ENCODE data around the gene MEX3D. TPM values are rescaled to one million over a fixed set of nuclear protein-coding genes. Genes with fewer than 3 reads are reported as not detected.
"Not testable (repeated sequence)": the region's sequence is repeated elsewhere in the genome, so short reads cannot be mapped to it uniquely, and the experiment has no call there.

MEX3D gene
- total and polyA plus RNA-seq, 5 donors: 4.4 to 12.4 (median 11.0) TPM

DNA sequence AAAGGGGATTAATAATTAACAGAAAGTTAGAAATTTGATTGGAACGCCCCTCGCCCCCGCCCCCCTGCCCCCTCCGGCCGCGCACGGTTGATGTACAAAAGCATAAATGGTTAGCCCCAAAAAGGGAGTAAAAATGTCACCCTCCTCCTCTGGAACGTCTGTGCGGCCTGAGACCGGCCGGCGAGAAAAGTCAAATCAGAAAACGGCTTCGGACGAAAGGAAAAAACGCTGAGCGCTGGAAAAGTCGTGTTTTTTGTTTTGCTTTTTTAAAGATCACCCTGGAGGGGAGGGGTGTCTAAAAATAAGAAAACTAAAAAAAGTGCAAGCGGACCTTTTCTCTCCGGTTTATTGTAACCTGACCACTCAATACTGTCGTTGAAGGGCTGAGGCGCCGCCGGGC is 13.2 kb downstream of the MEX3D start:
- Histone ChIP-seq H3K27me3 (ENCODE audit: control insufficient read depth, insufficient read depth) (no peaks in the 10 kb centered on the region), H3K27ac (ENCODE audit: low read length) (no peak overlapping the region), H3K4me3 (ENCODE audit: low read length) (no peak overlapping the region), H3K9me3 (ENCODE audit: control insufficient read depth, low read length) (no peaks in the 10 kb centered on the region), H3K4me1 (ENCODE audit: control insufficient read depth, insufficient read depth, low read length) (no peaks in the 10 kb centered on the region)
- intact Hi-C loops (cut with DNase I): loop anchor here in 1 of 4 donors (5.0 kb wide), 1 partner anchor 117 kb away; no protein-coding TSS in a partner anchor
- ATAC-seq: no peak
- 93% methylated on average over 24 of the region's 24 CpGs for WGBS
- no peak for DNase-seq

DNA sequence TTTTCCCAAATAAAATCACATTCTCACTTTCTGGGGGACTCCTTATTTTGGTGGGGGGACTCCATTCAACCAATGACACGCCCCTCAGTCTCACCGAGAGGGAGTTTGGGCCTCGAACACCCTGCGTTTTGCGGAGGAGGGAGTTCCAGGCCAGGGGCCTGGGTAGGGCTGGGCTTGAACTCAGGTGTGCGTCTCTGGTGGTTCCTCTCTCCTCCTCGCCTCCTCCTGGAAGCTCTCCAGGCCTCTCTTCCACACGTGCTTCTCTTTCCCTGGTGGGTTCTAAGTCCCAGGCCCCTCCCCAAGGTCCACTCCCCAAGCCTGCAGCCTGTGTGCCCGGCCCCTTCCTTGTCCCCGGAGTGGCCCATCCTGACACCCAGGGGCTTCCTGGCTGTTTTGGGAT is 14.7 kb downstream of the MEX3D start:
- ATAC-seq: no peak
- Histone ChIP-seq H3K9me3 (ENCODE audit: control insufficient read depth, low read length) (no peaks in the 10 kb centered on the region), H3K4me3 (ENCODE audit: low read length) (no peak overlapping the region), H3K27ac (ENCODE audit: low read length) (no peak overlapping the region), H3K4me1 (ENCODE audit: control insufficient read depth, insufficient read depth, low read length) (no peaks in the 10 kb centered on the region), H3K27me3 (ENCODE audit: control insufficient read depth, insufficient read depth) (no peaks in the 10 kb centered on the region)
- 81% methylated on average over 10 of the region's 10 CpGs for WGBS
- DNase-seq: peak in 1 of 3 donors; percentile 35
- intact Hi-C loops (cut with DNase I): loop anchor here in 1 of 4 donors (5.0 kb wide), 1 partner anchor 119 kb away; no protein-coding TSS in a partner anchor

DNA sequence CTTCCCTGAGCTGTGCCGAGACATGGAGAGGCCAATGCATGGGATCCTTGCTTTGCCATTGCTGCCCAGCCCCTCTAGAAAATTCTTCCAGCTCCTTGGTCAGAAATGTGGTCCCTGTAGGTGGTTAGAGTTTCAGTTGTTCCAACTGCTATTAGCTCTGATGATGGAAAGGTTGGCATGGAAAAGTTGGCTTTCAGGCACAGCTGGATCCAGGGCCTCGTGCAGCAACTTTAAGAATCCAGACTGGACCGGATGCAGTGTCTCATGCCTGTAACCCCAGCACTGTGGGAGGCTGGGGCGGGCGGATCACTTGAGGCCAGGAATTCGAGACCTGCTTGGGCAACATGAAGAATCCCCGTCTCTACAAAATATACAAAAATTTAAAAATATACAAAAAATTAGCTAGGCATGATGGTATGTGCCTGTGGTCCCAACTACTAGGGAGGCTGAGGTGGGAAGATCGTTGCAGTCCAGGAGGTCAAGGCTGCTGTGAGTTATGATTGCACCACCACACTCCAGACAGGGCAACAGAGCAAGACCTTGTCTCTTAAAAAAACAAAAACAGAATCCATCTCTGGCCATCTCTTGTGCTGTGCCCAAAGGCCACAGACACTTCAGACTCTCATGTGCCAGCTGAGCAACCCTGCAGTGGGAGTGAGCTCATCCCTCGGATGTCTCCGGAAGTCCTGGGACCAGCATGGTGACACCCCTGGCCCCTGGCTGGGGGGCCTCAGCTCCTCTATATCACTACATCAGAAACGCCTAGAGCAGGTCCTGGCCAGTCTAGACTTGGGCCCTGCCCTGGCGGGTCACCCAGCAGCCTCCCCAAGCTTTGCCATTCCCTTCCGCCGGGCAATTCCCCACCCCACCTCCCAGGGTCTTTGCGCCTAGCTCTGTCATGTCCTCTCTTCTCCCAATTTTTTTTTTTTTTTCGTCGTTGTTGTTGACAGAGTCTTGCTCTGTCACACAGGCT is 16.8 kb downstream of the MEX3D start:
- 85% methylated on average over 17 of the region's 17 CpGs for WGBS
- ATAC-seq: no peak
- intact Hi-C loops (cut with DNase I): loop anchor here in 1 of 4 donors (5.0 kb wide), 1 partner anchor 121 kb away; no protein-coding TSS in a partner anchor

GRCh38 chr19:1549332-1549945 is 18.7 kb downstream of the MEX3D start:
- no peaks in the 10 kb centered on the region for H3K27me3 ChIP-seq (ENCODE audit: control insufficient read depth, insufficient read depth)
- no peaks in the 10 kb centered on the region for H3K4me1 ChIP-seq (ENCODE audit: control insufficient read depth, insufficient read depth, low read length)
- intact Hi-C loops (cut with DNase I): loop anchor here (5.0 to 10.0 kb wide), 2 partner anchors 123 to 215 kb away; no protein-coding TSS in a partner anchor
- WGBS: 83% methylated on average over 4 of the region's 4 CpGs
- no peak for DNase-seq
- H3K27ac ChIP-seq (ENCODE audit: low read length): no peak overlapping the region
- no peaks in the 10 kb centered on the region for H3K9me3 ChIP-seq (ENCODE audit: control insufficient read depth, low read length)
- no peak for ATAC-seq
- H3K4me3 ChIP-seq (ENCODE audit: low read length): no peak overlapping the region

More for the DNA sequence above, 16.8 kb downstream of the MEX3D start:
- Histone ChIP-seq H3K4me1 (ENCODE audit: control insufficient read depth, insufficient read depth, low read length) (no peaks in the 10 kb centered on the region), H3K9me3 (ENCODE audit: control insufficient read depth, low read length) (no peaks in the 10 kb centered on the region), H3K27ac (ENCODE audit: low read length) (no peak overlapping the region), H3K27me3 (ENCODE audit: control insufficient read depth, insufficient read depth) (no peaks in the 10 kb centered on the region), H3K4me3 (ENCODE audit: low read length) (no peak overlapping the region)
- no peak for DNase-seq

DNA sequence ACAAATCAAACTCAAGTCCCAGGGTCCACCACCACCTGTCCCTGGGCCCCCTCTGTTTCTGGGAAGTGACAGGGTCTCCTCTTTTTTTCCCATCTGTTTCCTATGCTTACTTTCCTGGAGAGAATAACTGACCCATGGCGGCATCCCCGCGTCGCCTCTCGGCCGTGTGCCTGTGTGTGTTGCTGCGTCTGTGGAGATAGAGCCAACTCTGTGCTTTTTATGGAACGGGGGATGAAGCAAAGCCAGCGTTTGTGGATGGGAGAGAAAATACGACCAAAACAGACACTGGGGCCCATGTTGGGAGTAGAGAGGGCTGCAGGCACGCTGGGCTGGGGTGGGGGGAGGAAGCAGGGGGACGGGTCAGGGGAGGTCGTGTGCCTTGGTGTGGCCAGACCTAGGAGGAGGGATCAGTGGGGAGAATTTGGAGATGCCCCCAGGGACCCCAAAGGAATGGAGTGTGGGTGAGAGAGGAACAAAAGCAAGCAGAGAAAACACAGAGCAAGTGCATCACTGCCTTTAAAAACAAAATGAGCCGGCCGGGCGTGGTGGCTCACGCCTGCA is 27.7 kb downstream of the MEX3D start:
- H3K4me1 ChIP-seq (ENCODE audit: control insufficient read depth, insufficient read depth, low read length): no peaks in the 10 kb centered on the region
- 23% methylated on average over 17 of the region's 17 CpGs for WGBS
- H3K27me3 ChIP-seq (ENCODE audit: control insufficient read depth, insufficient read depth): no peaks in the 10 kb centered on the region
- peak overlapping the region; percentile 42 for H3K27ac ChIP-seq (ENCODE audit: low read length)
- intact Hi-C loops (cut with DNase I): loop anchor here in 3 of 4 donors (10.0 kb wide), 1 partner anchor 224 kb away; no protein-coding TSS in a partner anchor
- H3K4me3 ChIP-seq (ENCODE audit: low read length): no peak overlapping the region
- ATAC-seq (peak; percentile 57 to 76), DNase-seq (peak in 2 of 3 donors; percentile 71 to 74)
- no peaks in the 10 kb centered on the region for H3K9me3 ChIP-seq (ENCODE audit: control insufficient read depth, low read length)

- ATAC-seq; H3K9me3 ChIP-seq (ENCODE audit: control insufficient read depth, low read length); H3K27me3 ChIP-seq (ENCODE audit: control insufficient read depth, insufficient read depth); DNase-seq; H3K27ac ChIP-seq (ENCODE audit: low read length); H3K4me1 ChIP-seq (ENCODE audit: control insufficient read depth, insufficient read depth, low read length); H3K4me3 ChIP-seq (ENCODE audit: low read length): not testable (repeated sequence)
- intact Hi-C loops (cut with DNase I): loop anchor here (2.0 to 10.0 kb wide), 2 partner anchors 225 kb away; no protein-coding TSS in a partner anchor
- 85% methylated on average over 11 of the region's 11 CpGs for WGBS
Measured at GRCh38 chr19:1539749-1540148, 28.4 kb downstream of the MEX3D start.

GRCh38 chr19:1538978-1539377 is 29.1 kb downstream of the MEX3D start:
- Histone ChIP-seq H3K27me3 (ENCODE audit: control insufficient read depth, insufficient read depth) (no peaks in the 10 kb centered on the region), H3K27ac (ENCODE audit: low read length) (no peak overlapping the region), H3K4me1 (ENCODE audit: control insufficient read depth, insufficient read depth, low read length) (no peaks in the 10 kb centered on the region), H3K4me3 (ENCODE audit: low read length) (no peak overlapping the region), H3K9me3 (ENCODE audit: control insufficient read depth, low read length) (no peaks in the 10 kb centered on the region)
- intact Hi-C loops (cut with DNase I): loop anchor here in 1 of 4 donors (2.0 kb wide), 1 partner anchor 226 kb away; no protein-coding TSS in a partner anchor
- no peak for DNase-seq
- 25% methylated on average over 15 of the region's 15 CpGs for WGBS
- peak in 1 of 2 donors; percentile 17 for ATAC-seq

- WGBS: 92% methylated on average over 7 of the region's 7 CpGs
- ATAC-seq; H3K4me1 ChIP-seq (ENCODE audit: control insufficient read depth, insufficient read depth, low read length); intact Hi-C loops (cut with DNase I); H3K27ac ChIP-seq (ENCODE audit: low read length); H3K4me3 ChIP-seq (ENCODE audit: low read length); H3K27me3 ChIP-seq (ENCODE audit: control insufficient read depth, insufficient read depth); H3K9me3 ChIP-seq (ENCODE audit: control insufficient read depth, low read length): not testable (repeated sequence)
- DNase-seq: peak in 1 of 3 donors; percentile 20
Measured at GRCh38 chr19:1535699-1536098, 32.4 kb downstream of the MEX3D start.

GRCh38 chr19:1534972-1535371 is 33.2 kb downstream of the MEX3D start:
- ATAC-seq (no peak), DNase-seq (peak in 2 of 3 donors; percentile 24 to 42)
- 87% methylated on average over 14 of the region's 14 CpGs for WGBS
- no peaks in the 10 kb centered on the region for H3K9me3 ChIP-seq (ENCODE audit: control insufficient read depth, low read length)
- no peak overlapping the region for H3K4me3 ChIP-seq (ENCODE audit: low read length)
- no peak overlapping the region for H3K27ac ChIP-seq (ENCODE audit: low read length)
- H3K4me1 ChIP-seq (ENCODE audit: control insufficient read depth, insufficient read depth, low read length): no peaks in the 10 kb centered on the region
- no peaks in the 10 kb centered on the region for H3K27me3 ChIP-seq (ENCODE audit: control insufficient read depth, insufficient read depth)
- intact Hi-C loops (cut with DNase I): no loop called here

DNA sequence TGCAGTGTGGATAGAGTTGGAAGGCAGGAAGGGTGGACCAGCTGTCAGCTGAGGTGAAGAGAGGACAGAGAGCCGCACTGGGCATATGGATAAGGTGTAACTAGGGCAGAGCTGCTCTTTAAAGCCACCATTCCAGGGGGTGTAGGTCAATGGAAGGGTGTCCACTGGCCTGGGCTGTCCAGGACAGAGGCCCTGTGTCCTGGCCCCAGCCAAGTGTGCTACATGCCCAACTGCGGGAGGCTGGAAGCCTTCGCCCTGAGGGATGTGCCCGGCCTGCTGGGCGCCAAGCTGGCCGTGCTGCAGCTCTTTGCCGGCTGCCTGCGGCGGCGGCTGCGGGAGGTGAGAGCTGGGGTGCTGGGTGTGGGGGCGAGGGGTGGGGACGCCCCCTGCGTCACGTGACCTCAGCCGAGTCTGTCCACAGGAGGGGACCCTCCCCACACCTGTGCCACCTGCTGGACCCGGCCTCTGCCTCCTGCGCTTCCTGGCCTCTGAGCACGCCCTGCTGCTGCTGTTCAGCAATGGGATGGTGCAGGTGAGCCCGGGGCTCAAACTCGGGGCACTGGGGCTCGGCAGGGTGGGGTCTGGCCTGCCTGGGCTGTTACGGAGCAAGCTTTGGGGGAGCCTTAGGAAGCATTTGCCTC is 34.5 kb downstream of the MEX3D start:
- no peaks in the 10 kb centered on the region for H3K27me3 ChIP-seq (ENCODE audit: control insufficient read depth, insufficient read depth)
- intact Hi-C loops (cut with DNase I): no loop called here

More for the DNA sequence above, 34.5 kb downstream of the MEX3D start:
- DNase-seq (peak in 2 of 3 donors; percentile 16 to 19), ATAC-seq (peak in 1 of 2 donors; percentile 19)
- no peak overlapping the region for H3K4me3 ChIP-seq (ENCODE audit: low read length)
- no peaks in the 10 kb centered on the region for H3K4me1 ChIP-seq (ENCODE audit: control insufficient read depth, insufficient read depth, low read length)
- H3K27ac ChIP-seq (ENCODE audit: low read length): no peak overlapping the region
- no peaks in the 10 kb centered on the region for H3K9me3 ChIP-seq (ENCODE audit: control insufficient read depth, low read length)
- 79% methylated on average over 23 of the region's 23 CpGs for WGBS

All from right cardiac atrium (tissue), 5 donors.